ENCODE data around the gene SSB. TPM values are rescaled to one million over a fixed set of nuclear protein-coding genes. Genes with fewer than 3 reads are reported as not detected.
"Not testable (repeated sequence)": the region's sequence is repeated elsewhere in the genome, so short reads cannot be mapped to it uniquely, and the experiment has no call there.

The SSB gene
- polyA plus RNA-seq, 1 donor from 2014 or later, result 214 TPM

GRCh38 chr2:169848959-169849693 lies 50.5 kb downstream of the SSB start:
- not testable (repeated sequence) for H3K9ac ChIP-seq (ENCODE audit: low read length); H3K36me3 ChIP-seq (ENCODE audit: insufficient read depth, low read length); H2AFZ ChIP-seq (ENCODE audit: low read depth, low read length); H3K9me3 ChIP-seq (ENCODE audit: low read length); H3F3A ChIP-seq (ENCODE audit: insufficient read depth, low read length, poor library complexity, severe bottlenecking); H4K20me1 ChIP-seq (ENCODE audit: insufficient read depth); H3K27me3 ChIP-seq (ENCODE audit: insufficient read depth, low read depth, low read length); H3K4me2 ChIP-seq (ENCODE audit: low read length); H3K4me3 ChIP-seq (ENCODE audit: low read length); H3K9me2 ChIP-seq (ENCODE audit: insufficient read depth, low read length); H3K27ac ChIP-seq (ENCODE audit: low read length)
- peaks cover 21% of the 10 kb centered on the region for H3K79me2 ChIP-seq (replicated peaks; ENCODE audit: insufficient read depth, low read length)

- Histone ChIP-seq H3F3A (ENCODE audit: insufficient read depth, low read length, poor library complexity, severe bottlenecking) (no peaks in the 10 kb centered on the region), H3K4me3 (ENCODE audit: low read length) (no peak overlapping the region), H3K27me3 (ENCODE audit: insufficient read depth, low read depth, low read length) (no peaks in the 10 kb centered on the region), H3K27ac (ENCODE audit: low read length) (no peak overlapping the region), H3K9me3 (ENCODE audit: low read length) (no peaks in the 10 kb centered on the region), H3K9me2 (ENCODE audit: insufficient read depth, low read length) (no peaks in the 10 kb centered on the region), H3K79me2 (replicated peaks; ENCODE audit: insufficient read depth, low read length) (peaks cover 21% of the 10 kb centered on the region), H2AFZ (ENCODE audit: low read depth, low read length) (no peak overlapping the region), H3K9ac (ENCODE audit: low read length) (no peak overlapping the region), H3K36me3 (ENCODE audit: insufficient read depth, low read length) (no peaks in the 10 kb centered on the region), H4K20me1 (ENCODE audit: insufficient read depth) (no peaks in the 10 kb centered on the region), H3K4me2 (ENCODE audit: low read length) (no peak overlapping the region)
- TF ChIP-seq CTCF (IDR thresholded peaks at IDR 0.05; ENCODE audit: poor library complexity, severe bottlenecking), result no peak
- no peak for TF ChIP-seq REST (IDR thresholded peaks at IDR 0.05; ENCODE audit: borderline replicate concordance)
- TF ChIP-seq SMC3 (conservative IDR thresholded peaks at IDR 0.05; ENCODE audit: poor library complexity), result no peak
- no peak for TF ChIP-seq POLR2AphosphoS5 (IDR thresholded peaks at IDR 0.05)
- no peak for TF ChIP-seq RAD21 (conservative IDR thresholded peaks at IDR 0.05)
- no peak for TF ChIP-seq MXI1 (conservative IDR thresholded peaks at IDR 0.05; ENCODE audit: poor library complexity, severe bottlenecking)
- no peak for TF ChIP-seq EZH2 (IDR thresholded peaks at IDR 0.05; ENCODE audit: borderline replicate concordance, insufficient read depth, low read length, poor library complexity, severe bottlenecking)
- TF ChIP-seq TAF1 (IDR thresholded peaks at IDR 0.05; ENCODE audit: low read depth), result no peak
- no peak for TF ChIP-seq EP300 (conservative IDR thresholded peaks at IDR 0.05; ENCODE audit: poor library complexity, severe bottlenecking)
Measured at GRCh38 chr2:169849710-169850109, 51.0 kb downstream of the SSB start.

All from neural cell (in vitro differentiated cells).